Ovary (tissue), 9 donors: ENCODE measurements around the gene EN2. TPM values are rescaled to one million over a fixed set of nuclear protein-coding genes. Genes with fewer than 3 reads are reported as not detected.
"Not testable (repeated sequence)": the region's sequence is repeated elsewhere in the genome, so short reads cannot be mapped to it uniquely, and the experiment has no call there.

Source experiments
- DNase-seq, 5 donors: peaks; one replicate each; pipeline ENCODE4 v3.0.0-alpha.2; 2019 to 2020
- H3K27ac ChIP-seq, 2 donors: fragments of 200-600 bp; one replicate each; pipeline versions ENCODE4 v1.5.1 to v1.8.0; 2019 to 2022
- H3K27me3 ChIP-seq: fragments of 200-600 bp; one replicate; pipeline ENCODE4 v1.8.0; 2022
- H3K36me3 ChIP-seq: fragments of 200-600 bp; sonication (generic); one replicate; pipeline ENCODE4 v1.5.1; 2019
- H3K4me1 ChIP-seq: one replicate; pipeline ENCODE4 v1.8.1; 2013; ENCODE audit warnings: mild to moderate bottlenecking, moderate library complexity; ENCODE audit not compliant: insufficient read depth
- H3K4me3 ChIP-seq: fragments of 200-600 bp; sonication (generic); one replicate; pipeline ENCODE4 v1.5.1; 2017
- H3K9me3 ChIP-seq, 2 donors: fragments of 200-600 bp in 1 of 2; sonication (generic) in 1 of 2; one replicate each; pipeline versions ENCODE4 v1.5.1 to v1.8.1; 2013 to 2019; ENCODE audit warnings: mild to moderate bottlenecking in 1 of 2, moderate library complexity in 1 of 2
- EP300 ChIP-seq: sonication (generic); formaldehyde crosslinking; IDR thresholded peaks from one replicate; pipeline ENCODE4 v1.6.1; 2017; ENCODE audit warnings: antibody characterized with exemption
- POLR2A ChIP-seq: fragments of 450-650 bp; IDR thresholded peaks from one replicate; pipeline ENCODE4 v1.6.1; 2017; ENCODE audit warnings: antibody characterized with exemption, mild to moderate bottlenecking, moderate library complexity
- WGBS, 3 donors: extraction: QIAGEN DNeasy Blood & Tissue Kit in 1 of 3; methylation state at CpG; one replicate each; pipeline versions ENCODE4 v1.1.5 to v1.1.7; 2013 to 2017; 5-methylcytosine and 5-hydroxymethylcytosine counted together
- intact Hi-C, 4 donors: fragments of 100-400 bp; cut with DNase I; formaldehyde crosslinking; loops; one replicate each; pipeline versions ENCODE4 v1.11.0 to v1.15.1; 2022 to 2023
- polyA plus RNA-seq, 2 donors: library from polyadenylated mRNA; stranded (reverse); fragments of 200-250 nt in 1 of 2; fragments of 350-450 nt in 1 of 2; fragmentation: Illumina TruSeq in 1 of 2; extraction: RNeasy Lipid Tissue Mini Kit (QIAGEN cat#74804) in 1 of 2; gene quantifications; one replicate each; pipeline ENCODE4 v1.2.3, GENCODE V29; 2013 to 2014
- total RNA-seq, 7 donors: library from RNA; depleted of rRNA in 2 of 7; stranded (reverse); fragments of >200 nt in 2 of 7; fragmentation: NEBNext Ultra II Directional in 3 of 7; extraction: Animal tissue kit (Norgen Biotek cat#: 25700) in 3 of 7; gene quantifications; one replicate each; pipeline versions ENCODE4 v1.1.0 to v1.2.4, GENCODE V29; 2016 to 2023
- TF ChIP-seq, protein P1 (sequence below), 3 donors: fragments of 450-650 bp in 2 of 3; fragments of 200-600 bp in 1 of 3; IDR thresholded peaks; one replicate each; pipeline versions ENCODE4 v1.5.1 to v1.8.0; 2016 to 2022; ENCODE audit warnings: antibody characterized with exemption in 3 of 3, mild to moderate bottlenecking in 1 of 3
- donor health status: DM: no; HTN: no; CAD: no; lungs with moderate emphysema.
- donor health status: DM: no; HTN: no; CAD: no.
- donor health status: Bipolar disorder and iron deficiency.
- donor health status: DM: yes; HTN: yes; CAD: no.
- donor health status: DM: no; HTN: no; CAD: no.
- donor health status: DM: yes; HTN: yes; CAD: no.

Gene EN2
- total and polyA plus RNA-seq, 9 donors, result 0.15 to 1.8 (median 0.77) TPM; not detected in 1

DNA sequence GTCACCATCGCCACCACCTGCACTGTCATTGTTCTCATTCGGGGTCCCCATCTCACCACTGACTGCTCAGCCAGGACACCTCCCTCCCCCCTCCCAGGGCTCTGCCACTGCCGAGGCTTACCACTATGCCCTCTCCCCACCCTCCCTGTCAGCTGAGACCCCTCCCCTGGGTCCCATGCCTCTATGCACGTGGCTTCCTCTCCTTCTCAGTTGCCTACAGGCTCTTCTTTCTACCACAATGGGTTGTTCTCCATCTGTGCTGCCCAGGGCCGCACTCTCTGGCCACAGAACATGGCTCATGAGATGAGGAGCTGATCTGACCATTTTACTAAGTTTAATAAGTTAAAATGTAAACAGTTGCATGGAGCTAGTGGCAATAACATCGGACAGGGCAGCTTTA is 16.1 kb upstream of the EN2 start:
- DNase-seq, result no peak
- H3K36me3 ChIP-seq, result no peaks in the 10 kb centered on the region
- TF ChIP-seq, protein P1, sequence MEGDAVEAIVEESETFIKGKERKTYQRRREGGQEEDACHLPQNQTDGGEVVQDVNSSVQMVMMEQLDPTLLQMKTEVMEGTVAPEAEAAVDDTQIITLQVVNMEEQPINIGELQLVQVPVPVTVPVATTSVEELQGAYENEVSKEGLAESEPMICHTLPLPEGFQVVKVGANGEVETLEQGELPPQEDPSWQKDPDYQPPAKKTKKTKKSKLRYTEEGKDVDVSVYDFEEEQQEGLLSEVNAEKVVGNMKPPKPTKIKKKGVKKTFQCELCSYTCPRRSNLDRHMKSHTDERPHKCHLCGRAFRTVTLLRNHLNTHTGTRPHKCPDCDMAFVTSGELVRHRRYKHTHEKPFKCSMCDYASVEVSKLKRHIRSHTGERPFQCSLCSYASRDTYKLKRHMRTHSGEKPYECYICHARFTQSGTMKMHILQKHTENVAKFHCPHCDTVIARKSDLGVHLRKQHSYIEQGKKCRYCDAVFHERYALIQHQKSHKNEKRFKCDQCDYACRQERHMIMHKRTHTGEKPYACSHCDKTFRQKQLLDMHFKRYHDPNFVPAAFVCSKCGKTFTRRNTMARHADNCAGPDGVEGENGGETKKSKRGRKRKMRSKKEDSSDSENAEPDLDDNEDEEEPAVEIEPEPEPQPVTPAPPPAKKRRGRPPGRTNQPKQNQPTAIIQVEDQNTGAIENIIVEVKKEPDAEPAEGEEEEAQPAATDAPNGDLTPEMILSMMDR (IDR thresholded peaks at IDR 0.05), result no peak
- TF ChIP-seq POLR2A, result no peak
- TF ChIP-seq EP300, result no peak
- WGBS, 3 donors, result 55 to 63% (median 59%) methylated on average over 6 of the region's 6 CpGs
- no peak overlapping the region for H3K4me3 ChIP-seq
- H3K27ac ChIP-seq, result no peak overlapping the region
- H3K9me3 ChIP-seq, result no peaks in the 10 kb centered on the region
- intact Hi-C loops, result no loop called here
- H3K4me1 ChIP-seq, result no peaks in the 10 kb centered on the region
- H3K27me3 ChIP-seq, result no peaks in the 10 kb centered on the region

DNA sequence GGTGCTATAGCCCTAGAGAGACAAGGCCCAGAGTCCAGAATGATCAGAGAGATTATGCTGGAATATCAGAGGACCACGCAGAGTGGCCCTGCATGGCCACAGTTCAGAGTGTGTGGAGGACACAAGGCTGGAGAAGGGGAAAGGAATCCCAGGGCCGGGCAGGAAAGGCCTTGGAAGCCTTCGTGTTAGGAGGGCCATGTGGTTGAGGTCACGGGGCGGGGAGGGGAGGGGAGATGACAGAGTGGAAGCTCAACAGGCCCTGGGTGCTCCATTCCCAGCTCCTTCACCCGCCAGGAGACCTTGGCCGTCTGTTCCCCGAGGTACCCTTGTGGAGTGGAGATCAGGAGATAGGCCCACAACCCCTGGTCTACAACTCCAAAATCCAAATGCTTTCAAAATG is 13.2 kb upstream of the EN2 start:
- DNase-seq, result no peak
- H3K9me3 ChIP-seq, result no peaks in the 10 kb centered on the region
- no peak overlapping the region for H3K27ac ChIP-seq
- no peaks in the 10 kb centered on the region for H3K4me1 ChIP-seq
- H3K36me3 ChIP-seq, result no peaks in the 10 kb centered on the region
- intact Hi-C loops, result no loop called here
- no peak for TF ChIP-seq EP300
- TF ChIP-seq POLR2A, result no peak
- TF ChIP-seq, protein P1 (IDR thresholded peaks at IDR 0.05), result no peak
- 72 to 81% (median 79%) methylated on average over 8 of the region's 8 CpGs for WGBS, 3 donors
- H3K4me3 ChIP-seq, result no peak overlapping the region
- H3K27me3 ChIP-seq, result no peaks in the 10 kb centered on the region

DNA sequence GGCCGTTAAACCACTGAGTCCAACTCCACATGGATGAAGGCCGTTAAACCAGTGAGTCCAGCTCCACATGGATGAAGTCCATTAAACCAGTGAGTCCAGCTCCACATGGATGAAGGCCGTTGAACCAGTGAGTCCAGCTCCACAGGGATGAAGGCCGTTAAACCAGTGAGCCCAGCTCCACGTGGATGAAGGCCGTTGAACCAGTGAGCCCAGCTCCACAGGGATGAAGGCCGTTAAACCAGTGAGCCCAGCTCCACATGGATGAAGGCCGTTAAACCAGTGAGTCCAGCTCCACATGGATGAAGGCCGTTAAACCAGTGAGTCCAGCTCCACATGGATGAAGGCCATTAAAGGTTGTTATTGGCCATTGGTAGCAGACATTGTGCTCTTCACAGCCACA is 12.3 kb upstream of the EN2 start:
- H3K4me3 ChIP-seq, intact Hi-C loops, H3K27ac ChIP-seq, H3K9me3 ChIP-seq, H3K4me1 ChIP-seq, H3K36me3 ChIP-seq, H3K27me3 ChIP-seq, DNase-seq: not testable (repeated sequence)
- 77% methylated on average over 9 of the region's 9 CpGs for WGBS, 3 donors

DNA sequence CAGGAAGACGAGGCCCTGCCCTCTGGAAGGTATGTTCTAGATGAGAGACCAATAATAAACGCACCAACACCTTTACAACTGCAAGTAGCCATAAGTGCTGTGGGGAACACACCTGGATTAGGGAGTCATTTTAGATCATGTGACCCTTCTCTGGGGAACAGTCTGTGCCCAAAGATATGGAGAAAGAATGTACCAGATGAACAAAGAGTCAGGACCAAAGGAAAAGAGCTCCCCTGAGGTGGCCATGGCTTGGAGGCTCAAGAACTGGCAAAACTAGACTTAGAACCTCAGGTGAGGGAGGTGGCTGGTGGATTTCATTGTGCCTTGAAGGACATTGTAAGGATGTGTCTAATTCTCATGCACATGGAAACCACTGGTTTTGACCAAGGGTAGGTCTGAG is 10.3 kb upstream of the EN2 start:
- H3K9me3 ChIP-seq, result no peaks in the 10 kb centered on the region
- intact Hi-C loops, result no loop called here
- no peak overlapping the region for H3K27ac ChIP-seq
- 53 to 61% (median 54%) methylated on average over 2 of the region's 2 CpGs for WGBS, 3 donors
- no peaks in the 10 kb centered on the region for H3K36me3 ChIP-seq
- H3K27me3 ChIP-seq, result peaks cover 5% of the 10 kb centered on the region
- DNase-seq, result no peak
- TF ChIP-seq, protein P1 (IDR thresholded peaks at IDR 0.05), result no peak
- TF ChIP-seq POLR2A (no peak), EP300 (no peak)
- no peak overlapping the region for H3K4me3 ChIP-seq
- H3K4me1 ChIP-seq, result peaks cover 2% of the 10 kb centered on the region

DNA sequence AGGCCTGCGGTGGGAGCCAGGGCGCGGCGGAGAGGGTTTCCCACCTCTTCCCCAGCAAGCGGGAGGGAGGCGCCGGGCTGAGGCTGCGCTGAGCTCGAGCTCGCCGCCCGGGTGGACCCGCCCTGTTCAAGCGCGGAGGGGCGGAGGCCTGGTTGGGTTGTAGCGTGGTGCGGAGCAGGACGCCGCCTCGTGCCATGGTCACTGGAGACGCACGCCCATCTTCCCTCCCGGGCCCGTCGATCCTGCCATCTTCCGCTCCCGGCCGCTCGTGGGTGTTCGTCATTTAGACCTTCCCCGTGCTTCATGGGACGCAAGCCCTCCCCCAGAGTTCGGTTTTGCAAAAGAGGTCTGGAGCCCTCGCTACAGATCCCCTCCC is 9.3 kb upstream of the EN2 start:
- 1% methylated on average over 15 to 35 of the region's 35 CpGs for WGBS, 3 donors
- no peak overlapping the region for H3K27ac ChIP-seq
- no peaks in the 10 kb centered on the region for H3K9me3 ChIP-seq
- TF ChIP-seq EP300 (no peak), POLR2A (no peak)
- TF ChIP-seq, protein P1 (IDR thresholded peaks at IDR 0.05), result no peak
- intact Hi-C loops, result no loop called here
- no peak overlapping the region for H3K4me3 ChIP-seq
- no peak for DNase-seq
- peaks cover 2% of the 10 kb centered on the region for H3K4me1 ChIP-seq
- H3K36me3 ChIP-seq, result no peaks in the 10 kb centered on the region
- H3K27me3 ChIP-seq, result peaks cover 5% of the 10 kb centered on the region
